Right lobe of liver (tissue), 4 donors: ENCODE results near the gene TCP11L1.

Experiments used
- CTCF ChIP-seq, 4 donors: fragments of 200-600 bp in 3 of 4; fragments of 450-650 bp in 1 of 4; IDR thresholded peaks; one replicate each; pipeline versions ENCODE4 v1.5.1 to v1.8.0; 2016 to 2022; ENCODE audit warnings: antibody characterized with exemption in 4 of 4, mild to moderate bottlenecking in 2 of 4
- POLR2A ChIP-seq: fragments of 450-650 bp; IDR thresholded peaks from one replicate; pipeline ENCODE4 v1.6.1; 2017; ENCODE audit warnings: antibody characterized with exemption, mild to moderate bottlenecking
- donor health status: DM: no; HTN: no; CAD: no.
- donor health status: DM: no; HTN: no; CAD: no.
- donor health status: DM: no; HTN: yes; CAD: no.

- no peak for TF ChIP-seq CTCF (IDR thresholded peaks at IDR 0.05)
- TF ChIP-seq POLR2A, result no peak
Observed at GRCh38 chr11:33027846-33028536, 11.4 kb upstream of the TCP11L1 start.
